Stimulated activated CD4-positive, alpha-beta T cell treated with anti-CD3 and anti-CD28 coated beads, TNF-alpha, amount 100 ng/mL, for 1 hour (primary cell): ENCODE measurements around the gene NEDD4.
"Not testable (repeated sequence)": the region's sequence is repeated elsewhere in the genome, so short reads cannot be mapped to it uniquely, and the experiment has no call there.

Experiments
- DNase-seq, 3 donors: peaks; one replicate each; pipeline ENCODE4 v3.0.0-alpha.2; 2020; ENCODE audit warnings: low read depth in 3 of 3, low spot score in 1 of 3

Gene NEDD4

DNA sequence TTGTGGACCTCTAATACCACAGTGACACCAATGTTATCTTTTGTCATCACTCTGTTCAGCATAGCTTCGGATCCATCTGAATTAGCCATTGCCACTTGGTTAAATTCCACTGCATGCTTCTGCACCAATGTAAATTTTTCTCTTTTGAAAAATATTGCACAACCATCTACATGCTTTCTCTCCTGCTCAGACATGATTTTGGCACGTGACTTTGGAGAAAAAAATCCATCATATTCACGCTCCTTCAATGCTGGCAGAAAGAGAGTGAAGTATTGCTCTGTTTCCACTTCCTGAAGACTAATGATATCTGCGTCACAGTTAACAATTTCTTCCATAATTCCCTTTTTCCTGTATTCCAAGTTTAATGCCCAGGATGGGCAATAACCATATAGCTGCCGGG, 13.0 kb upstream of the NEDD4 start:
- DNase-seq: not testable (repeated sequence)

DNA sequence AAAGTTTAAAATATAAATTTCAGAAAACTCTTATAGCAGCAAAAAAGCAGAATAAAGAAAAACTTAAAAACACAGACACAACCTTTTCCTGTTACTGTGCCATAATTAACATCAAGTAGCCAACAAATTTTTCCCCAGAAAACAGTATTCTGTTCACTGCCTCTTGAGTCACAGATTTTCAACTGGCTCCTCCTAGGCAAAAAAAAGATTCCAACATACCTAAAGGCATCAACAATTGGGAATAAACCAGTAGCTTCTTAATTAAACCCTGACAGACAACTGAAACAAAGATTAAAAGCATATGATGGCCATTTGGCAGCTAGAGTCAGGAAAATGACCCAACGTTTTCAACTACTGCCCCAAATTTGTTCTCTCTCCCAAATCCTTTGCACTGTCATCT, 10.9 kb upstream of the NEDD4 start:
- DNase-seq: not testable (repeated sequence)

- DNase-seq: not testable (repeated sequence)
Observed at GRCh38 chr15:56003777-56004176, 10.4 kb upstream of the NEDD4 start.

- not testable (repeated sequence) for DNase-seq
Observed at GRCh38 chr15:56003277-56003676, 9.9 kb upstream of the NEDD4 start.

GRCh38 chr15:56001471-56002078, 8.2 kb upstream of the NEDD4 start:
- DNase-seq: no peak

GRCh38 chr15:55999658-56000057, 6.2 kb upstream of the NEDD4 start:
- no peak for DNase-seq

GRCh38 chr15:55998478-55998877, 5.1 kb upstream of the NEDD4 start:
- DNase-seq: no peak

GRCh38 chr15:55993804-55994560, 570 bp upstream of the NEDD4 start:
- no peak for DNase-seq

DNA sequence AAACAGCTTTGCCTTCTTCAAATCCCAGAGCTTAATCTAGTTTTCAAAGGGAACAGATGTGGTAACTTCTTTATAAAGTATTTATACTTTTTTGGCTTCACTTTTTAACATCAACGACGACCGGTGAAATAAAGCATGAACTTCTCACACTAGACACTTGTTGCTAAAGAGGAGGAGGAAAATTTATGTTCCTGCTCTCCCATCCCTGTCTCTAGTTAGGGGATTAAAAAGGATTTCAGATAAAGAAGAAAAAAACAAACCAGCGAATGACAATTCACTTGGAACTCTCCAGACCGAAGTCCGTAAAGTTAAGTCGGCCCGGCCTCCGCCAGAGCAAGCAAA, 672 bp downstream of the NEDD4 start:
- no peak for DNase-seq

GRCh38 chr15:55991802-55992768, 1.3 kb downstream of the NEDD4 start:
- DNase-seq: no peak

DNA sequence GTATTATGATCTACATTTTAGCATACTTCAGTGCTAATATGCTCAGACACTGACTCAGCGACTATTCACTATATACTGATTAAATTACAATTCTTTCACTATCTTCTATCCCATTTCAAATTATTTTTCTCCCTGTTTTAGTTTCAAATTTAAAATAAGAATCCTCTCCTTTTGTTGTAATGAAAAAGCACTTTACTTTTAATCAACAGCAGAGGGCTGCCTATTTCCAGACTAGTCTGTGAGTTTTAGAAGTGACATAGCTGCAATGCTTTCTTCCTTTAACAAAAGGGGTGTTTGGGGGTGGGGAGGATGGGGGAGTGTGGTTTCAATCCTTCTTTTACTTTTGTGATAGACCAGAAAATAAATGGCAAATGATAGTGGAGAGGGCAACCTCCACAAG, 2.4 kb downstream of the NEDD4 start:
- DNase-seq: no peak

- no peak for DNase-seq
Observed at GRCh38 chr15:55990516-55990915, 2.9 kb downstream of the NEDD4 start.

- no peak for DNase-seq
Observed at GRCh38 chr15:55989383-55989782, 4.0 kb downstream of the NEDD4 start.

DNA sequence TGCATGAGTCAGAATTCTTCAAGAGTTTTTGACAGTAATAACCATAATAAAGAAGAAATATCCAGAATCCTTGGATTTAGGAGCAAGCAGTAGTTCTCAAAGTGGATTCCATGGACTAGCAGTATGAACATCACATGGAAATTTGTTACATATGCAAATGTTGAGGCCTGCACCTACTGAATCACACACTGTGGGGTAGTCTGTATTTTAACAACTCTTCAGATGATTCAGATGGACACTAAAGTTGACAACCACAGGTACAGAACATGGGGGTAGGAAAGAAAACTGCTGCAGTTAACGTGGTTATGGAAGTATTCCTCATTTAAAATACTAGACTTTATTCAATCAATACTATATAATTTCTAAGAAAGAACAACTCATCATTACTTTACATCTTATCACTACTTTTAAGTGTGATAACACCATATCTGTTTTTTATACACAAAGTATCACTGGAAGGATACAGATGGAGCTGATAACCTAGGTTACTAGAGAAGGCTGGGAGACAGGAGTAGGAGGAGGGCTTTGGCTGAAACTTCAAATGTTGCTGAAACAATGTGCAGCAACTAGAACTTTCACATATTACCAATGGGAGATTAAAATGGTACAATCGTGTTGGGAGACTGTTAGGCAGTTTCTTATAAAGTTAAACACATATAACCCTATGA, 11.7 kb downstream of the NEDD4 start:
- no peak for DNase-seq

DNA sequence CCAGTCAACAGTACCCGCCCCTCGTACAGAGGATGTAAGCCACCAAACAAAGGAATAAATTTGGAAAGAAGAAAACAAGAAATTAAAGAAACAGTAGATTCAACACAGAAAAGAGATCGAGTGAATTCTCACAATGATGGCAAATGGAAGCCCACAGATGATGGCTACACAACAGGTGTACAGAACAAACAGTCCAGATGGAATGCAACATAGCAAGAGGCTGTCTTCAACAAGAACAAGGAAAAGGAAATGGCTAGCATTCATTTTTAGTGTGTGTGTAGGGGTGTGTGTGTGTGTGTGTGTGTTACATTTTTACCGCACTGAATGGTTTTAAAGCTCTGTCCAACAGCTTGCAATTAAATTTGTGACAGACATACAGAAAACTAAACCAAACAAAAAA, 12.9 kb downstream of the NEDD4 start:
- DNase-seq: no peak

DNA sequence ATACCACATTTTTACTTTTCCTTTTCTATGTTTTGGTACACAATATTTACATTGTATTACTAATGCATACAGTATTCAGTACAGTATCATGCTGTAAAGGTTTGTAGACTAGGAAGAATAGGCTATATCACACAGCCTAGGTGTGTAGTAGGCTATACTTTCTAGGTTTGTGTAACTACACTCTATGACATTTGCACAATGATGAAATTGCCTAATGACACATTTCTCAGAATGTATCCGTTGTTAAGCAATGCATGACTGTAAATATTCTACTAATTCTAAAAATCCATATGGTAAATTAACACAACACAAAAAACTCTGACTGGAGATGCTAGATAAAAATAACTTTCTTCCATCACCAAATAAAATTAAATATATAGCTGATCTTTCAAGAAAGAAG, 16.2 kb downstream of the NEDD4 start:
- DNase-seq: no peak

GRCh38 chr15:55970286-55970685, 23.1 kb downstream of the NEDD4 start:
- no peak for DNase-seq

DNA sequence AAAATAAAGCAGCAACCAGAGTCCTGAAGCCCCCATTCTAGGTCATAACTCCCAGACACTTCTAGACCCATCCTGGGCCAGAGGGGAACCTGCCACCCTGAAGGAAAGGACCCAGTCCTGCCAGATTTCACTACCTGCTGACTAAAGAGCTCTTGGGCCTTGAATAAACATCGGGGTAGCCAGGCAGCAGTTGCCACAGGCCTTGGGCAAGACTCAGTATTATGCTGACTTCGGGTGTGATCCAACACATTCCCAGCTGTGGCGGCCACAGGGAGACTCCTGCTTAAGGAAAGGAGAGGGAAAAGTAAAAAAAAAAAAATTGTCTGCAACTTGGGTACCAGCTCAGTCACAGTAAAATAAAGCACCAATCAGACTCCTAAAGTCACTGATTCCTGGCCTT, 23.8 kb downstream of the NEDD4 start:
- no peak for DNase-seq

GRCh38 chr15:55968923-55969322, 24.5 kb downstream of the NEDD4 start:
- no peak for DNase-seq

- no peak for DNase-seq
Observed at GRCh38 chr15:55965091-55965490, 28.3 kb downstream of the NEDD4 start.

DNA sequence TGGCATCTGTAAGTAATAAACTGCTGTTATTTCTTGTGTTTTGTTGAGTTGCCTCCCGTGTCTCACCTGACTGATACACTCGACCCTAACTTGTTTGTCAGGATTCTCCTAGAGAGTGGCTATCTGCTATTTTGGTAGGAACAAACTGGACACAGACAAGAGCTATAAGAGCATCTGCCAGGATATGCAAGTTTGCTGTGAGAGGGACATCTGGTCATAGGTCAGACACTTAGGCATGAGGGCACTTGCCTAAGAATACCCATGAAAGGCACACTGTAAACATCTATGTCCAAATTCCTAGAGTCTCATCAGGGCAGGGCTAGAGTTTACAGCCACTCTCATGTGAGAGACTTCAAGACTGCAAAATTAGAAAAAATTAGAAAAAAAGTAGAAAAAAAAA, 32.5 kb downstream of the NEDD4 start:
- DNase-seq: no peak
